IMR-90 (cell line): Measurements from ENCODE around the gene AMIGO3. TPM values are rescaled to one million over a fixed set of nuclear protein-coding genes. Genes with fewer than 3 reads are reported as not detected.

ENCODE experiments used
- ATAC-seq: fragments of 200-7000 bp; cut with Tn5 transposase; 2 replicates; pipeline ENCODE4 v1.9.1; 2020; ENCODE audit warnings: low read depth, mild to moderate bottlenecking, moderate library complexity
- BruUV-seq: library from RNA; stranded (reverse); fragments of 400-500 nt; replicated peaks from 2 replicates; lab custom pipeline; 2021; lab: Mats Ljungman, UMichigan
- CTCF ChIA-PET: fragments of 300-600 bp; formaldehyde crosslinking; extraction: SDS; loops from one replicate; lab custom pipeline; 2021; ENCODE audit warnings: antibody characterized with exemption; lab: Yijun Ruan, JAX
- POLR2A ChIA-PET: fragments of 300-600 bp; sonication (Branson Sonifier 250); formaldehyde crosslinking; loops from one replicate; lab custom pipeline; 2022; ENCODE audit warnings: antibody characterized with exemption; ENCODE audit not compliant: unreplicated experiment; lab: Charles Lee
- DNase-seq: peaks from one replicate; pipeline ENCODE4 v3.0.0; 2013
- H2AFZ ChIP-seq: replicated peaks from 2 replicates; pipeline ENCODE3; 2013; ENCODE audit warnings: low read length, mild to moderate bottlenecking; ENCODE audit not compliant: poor library complexity
- H2AK5ac ChIP-seq: 2 replicates; pipeline ENCODE4 v1.6.1; 2013; ENCODE audit warnings: low read depth, low read length, inconsistent platforms
- H2AK9ac ChIP-seq: replicated peaks from 2 replicates; pipeline ENCODE3; 2013; ENCODE audit warnings: mild to moderate bottlenecking, low read depth, low read length, moderate library complexity; ENCODE audit not compliant: poor library complexity
- H2BK120ac ChIP-seq: 2 replicates; pipeline ENCODE4 v1.6.1; 2013; ENCODE audit warnings: low read depth, low read length, inconsistent platforms
- H2BK15ac ChIP-seq: 3 replicates; pipeline ENCODE4 v1.6.1; 2013; ENCODE audit warnings: low read depth, low read length, inconsistent platforms
- H2BK20ac ChIP-seq: 2 replicates; pipeline ENCODE4 v1.6.1; 2013; ENCODE audit warnings: low read depth, mild to moderate bottlenecking, inconsistent platforms, low read length, moderate library complexity
- H2BK5ac ChIP-seq: 2 replicates; pipeline ENCODE4 v1.6.1; 2013; ENCODE audit warnings: mild to moderate bottlenecking, low read depth, low read length, inconsistent platforms; ENCODE audit not compliant: poor library complexity, severe bottlenecking
- H3K14ac ChIP-seq: replicated peaks from 2 replicates; pipeline ENCODE4 v1.6.1; 2013; ENCODE audit warnings: low read depth, low read length, inconsistent platforms
- H3K18ac ChIP-seq: 2 replicates; pipeline ENCODE4 v1.6.1; 2013; ENCODE audit warnings: low read depth, low read length, control low read depth
- H3K23ac ChIP-seq: 2 replicates; pipeline ENCODE4 v1.6.1; 2013; ENCODE audit warnings: low read depth, low read length, inconsistent platforms
- H3K27ac ChIP-seq: 2 replicates; pipeline ENCODE4 v1.5.1; 2013; ENCODE audit warnings: mild to moderate bottlenecking, control low read depth, low read length; ENCODE audit not compliant: insufficient read depth
- H3K27me3 ChIP-seq: 2 replicates; pipeline ENCODE4 v1.6.1; 2013; ENCODE audit warnings: low read length; ENCODE audit not compliant: control insufficient read depth, insufficient read depth
- H3K36me3 ChIP-seq: 2 replicates; pipeline ENCODE4 v1.6.1; 2013; ENCODE audit warnings: low read length, mixed read lengths; ENCODE audit not compliant: control insufficient read depth, insufficient read depth
- H3K4ac ChIP-seq: 2 replicates; pipeline ENCODE4 v1.6.1; 2013; ENCODE audit warnings: low read depth, low read length, inconsistent platforms
- H3K4me1 ChIP-seq: 2 replicates; pipeline ENCODE4 v1.6.1; 2013; ENCODE audit warnings: low read length, mixed read lengths; ENCODE audit not compliant: control insufficient read depth, insufficient read depth
- H3K4me2 ChIP-seq: 2 replicates; pipeline ENCODE4 v1.6.1; 2013; ENCODE audit warnings: low read depth, mild to moderate bottlenecking, control low read depth, low read length, moderate library complexity
- H3K4me3 ChIP-seq: 2 replicates; pipeline ENCODE4 v1.5.1; 2013; ENCODE audit warnings: low read depth, mild to moderate bottlenecking, control low read depth, low read length, moderate library complexity; ENCODE audit not compliant: insufficient read depth
- H3K56ac ChIP-seq: 2 replicates; pipeline ENCODE4 v1.6.1; 2013; ENCODE audit warnings: low read length, inconsistent platforms; ENCODE audit not compliant: insufficient read depth; ENCODE audit errors: extremely low read depth
- H3K79me1 ChIP-seq, 2 experiments: 2 replicates each; pipeline ENCODE4 v1.6.1; 2013; ENCODE audit warnings: low read length in 2 of 2, inconsistent platforms in 1 of 2, low read depth in 1 of 2
- H3K9ac ChIP-seq: 2 replicates; pipeline ENCODE4 v1.6.1; 2013; ENCODE audit warnings: low read depth, low read length, control low read depth
- H3K9me1 ChIP-seq: 2 replicates; pipeline ENCODE4 v1.6.1; 2013; ENCODE audit warnings: low read length, inconsistent platforms; ENCODE audit not compliant: insufficient read depth
- H3K9me3 ChIP-seq: 2 replicates; pipeline ENCODE4 v1.6.1; 2013; ENCODE audit warnings: low read length; ENCODE audit not compliant: control insufficient read depth, insufficient read depth
- H4K20me1 ChIP-seq: 2 replicates; pipeline ENCODE4 v1.6.1; 2013; ENCODE audit warnings: low read length, inconsistent platforms; ENCODE audit not compliant: insufficient read depth
- H4K5ac ChIP-seq: 2 replicates; pipeline ENCODE4 v1.6.1; 2013; ENCODE audit warnings: mild to moderate bottlenecking, low read depth, low read length, control low read depth
- H4K8ac ChIP-seq, 2 experiments: 2 replicates each; pipeline ENCODE4 v1.6.1; 2013; ENCODE audit warnings: low read depth in 2 of 2, low read length in 2 of 2, control low read depth in 1 of 2, inconsistent platforms in 1 of 2
- H4K91ac ChIP-seq: 2 replicates; pipeline ENCODE4 v1.6.1; 2013; ENCODE audit warnings: low read depth, low read length, inconsistent platforms; ENCODE audit not compliant: insufficient read depth
- BHLHE40 ChIP-seq: fragments of 150-350 bp; IDR thresholded peaks from 2 replicates; pipeline ENCODE4 v1.6.1; 2016; ENCODE audit warnings: mild to moderate bottlenecking, low read depth, low read length
- CHD1 ChIP-seq: IDR thresholded peaks from 2 replicates; pipeline ENCODE4 v1.6.1; 2012; ENCODE audit warnings: low read depth, low read length, improper control_type of control experiment
- CTCF ChIP-seq: conservative IDR thresholded peaks from 2 replicates; pipeline ENCODE4 v1.5.1; 2012; ENCODE audit warnings: mild to moderate bottlenecking, low read depth, low read length, improper control_type of control experiment
- MAZ ChIP-seq: IDR thresholded peaks from 2 replicates; pipeline ENCODE4 v1.6.1; 2012; ENCODE audit warnings: low read depth, mild to moderate bottlenecking, low read length, improper control_type of control experiment, moderate library complexity, borderline replicate concordance
- NFE2L2 ChIP-seq: fragments of 150-350 bp; IDR thresholded peaks from 2 replicates; pipeline ENCODE4 v1.6.1; 2016; ENCODE audit warnings: low read depth, mild to moderate bottlenecking, low read length
- POLR2A ChIP-seq: IDR thresholded peaks from 2 replicates; pipeline ENCODE4 v1.6.1; 2012; ENCODE audit warnings: mild to moderate bottlenecking, low read depth, low read length
- RAD21 ChIP-seq: IDR thresholded peaks from 2 replicates; pipeline ENCODE4 v1.6.1; 2012; ENCODE audit warnings: low read length, improper control_type of control experiment
- RCOR1 ChIP-seq: IDR thresholded peaks from 2 replicates; pipeline ENCODE4 v1.6.1; 2012; ENCODE audit warnings: mild to moderate bottlenecking, low read length, improper control_type of control experiment; ENCODE audit not compliant: insufficient replicate concordance
- RFX5 ChIP-seq: IDR thresholded peaks from 2 replicates; pipeline ENCODE4 v1.8.0; 2012; ENCODE audit warnings: low read depth, mild to moderate bottlenecking, low read length, moderate library complexity
- SMC3 ChIP-seq: fragments of 150-350 bp; IDR thresholded peaks from 2 replicates; pipeline ENCODE4 v1.6.1; 2016; ENCODE audit warnings: low read depth, mild to moderate bottlenecking, antibody characterized with exemption, low read length, moderate library complexity
- WGBS, 2 experiments: methylation state at CpG; one replicate each; pipeline versions ENCODE4 v1.1.5 to v1.1.7; 2013; ENCODE audit warnings: missing lambda C conversion rate in 2 of 2; ENCODE audit not compliant: insufficient read length in 1 of 2; ENCODE audit errors: extremely low coverage in 2 of 2; 5-methylcytosine and 5-hydroxymethylcytosine counted together
- dilution Hi-C: fragments of 300-500 bp; cut with HindIII; formaldehyde crosslinking; loops from one replicate; pipeline ENCODE4 v1.14.3; 2018; ENCODE audit warnings: low sequenced_read_pairs; ENCODE audit not compliant: unreplicated experiment
- in situ Hi-C: fragments of 300-500 bp; cut with MboI; formaldehyde crosslinking; loops from 3 replicates; pipeline ENCODE4 v1.14.3; 2019; ENCODE audit warnings: low sequenced_read_pairs, inconsistent platforms, mixed read lengths
- intact Hi-C: fragments of 100-400 bp; cut with micrococcal nuclease; formaldehyde crosslinking; loops from 2 replicates; pipeline ENCODE4 v1.10.0; 2022
- polyA plus RNA-seq, 3 experiments: library from polyadenylated mRNA; depleted of rRNA; stranded (reverse); fragments of >200 nt; gene quantifications; 2 replicates each; pipeline ENCODE4 v1.2.3, GENCODE V29; 2012; ENCODE audit warnings: low replicate concordance in 1 of 3
- total RNA-seq: library from RNA; depleted of rRNA; stranded (reverse); fragments of >200 nt; gene quantifications from 2 replicates; pipeline ENCODE4 v1.2.3, GENCODE V29; 2012

AMIGO3 gene
- total and polyA plus RNA-seq, 2 of the 4 experiments (the other 2 are of a cell fraction), result 1.5 TPM; not detected in 1

GRCh38 chr3:49716169-49716568, 3.3 kb downstream of the AMIGO3 start:
- Histone ChIP-seq H3K9me3 (no peaks in the 10 kb centered on the region), H3K4me3 (no peak overlapping the region), H2BK20ac (no peak overlapping the region), H3K9me1 (no peaks in the 10 kb centered on the region; the same call in 1 of the 2 replicates), H3K4me1 (peaks cover 6% of the 10 kb centered on the region), H4K91ac (no peak overlapping the region), H2AK5ac (no peak overlapping the region), H3K23ac (no peak overlapping the region), H2AFZ (no peak overlapping the region), H2BK120ac (no peak overlapping the region), H3K18ac (no peak overlapping the region), H3K56ac (no peak overlapping the region), H4K5ac (no peak overlapping the region), H3K27ac (no peak overlapping the region), H4K20me1 (peaks cover 17% of the 10 kb centered on the region), H4K8ac (no peak overlapping the region), H3K36me3 (peaks cover 17% of the 10 kb centered on the region), H2AK9ac (peak overlapping the region; percentile 66), H2BK5ac (no peak overlapping the region), H3K4me2 (no peak overlapping the region), H3K9ac (no peak overlapping the region), H3K79me1 (peaks cover 4 to 15% of the 10 kb centered on the region in 2 experiments; a peak in 2 of 4 replicates), H3K27me3 (no peaks in the 10 kb centered on the region), H2BK15ac (no peak overlapping the region), H3K4ac (no peak overlapping the region), H3K14ac (no peak overlapping the region)
- dilution Hi-C loops (no loop called here), intact Hi-C loops (no loop called here), in situ Hi-C loops (no loop called here)
- POLR2A ChIA-PET, result no interaction called here
- WGBS, 2 experiments, result no CpG with 5 or more reads among the region's 7 CpGs
- ATAC-seq (no peak), DNase-seq (no peak)
- TF ChIP-seq BHLHE40 (no peak), MAZ (no peak), RAD21 (no peak), RCOR1 (no peak), NFE2L2 (no peak), RFX5 (no peak), POLR2A (no peak), CHD1 (no peak), CTCF (no peak), SMC3 (no peak)
- CTCF ChIA-PET, result interaction anchor here (0.6 kb wide), 1 partner anchor 310 kb away, joined by 3 read pairs; no protein-coding TSS in a partner anchor
- no TSS peak for BruUV-seq
